NCI-H146 (cell line): ENCODE data around the gene GRN.
"Not testable (repeated sequence)": the region's sequence is repeated elsewhere in the genome, so short reads cannot be mapped to it uniquely, and the experiment has no call there.

Experiments used
- DNase-seq: peaks from one replicate; lab custom pipeline; 2025; lab: John Stamatoyannopoulos, UW

The GRN gene

DNA sequence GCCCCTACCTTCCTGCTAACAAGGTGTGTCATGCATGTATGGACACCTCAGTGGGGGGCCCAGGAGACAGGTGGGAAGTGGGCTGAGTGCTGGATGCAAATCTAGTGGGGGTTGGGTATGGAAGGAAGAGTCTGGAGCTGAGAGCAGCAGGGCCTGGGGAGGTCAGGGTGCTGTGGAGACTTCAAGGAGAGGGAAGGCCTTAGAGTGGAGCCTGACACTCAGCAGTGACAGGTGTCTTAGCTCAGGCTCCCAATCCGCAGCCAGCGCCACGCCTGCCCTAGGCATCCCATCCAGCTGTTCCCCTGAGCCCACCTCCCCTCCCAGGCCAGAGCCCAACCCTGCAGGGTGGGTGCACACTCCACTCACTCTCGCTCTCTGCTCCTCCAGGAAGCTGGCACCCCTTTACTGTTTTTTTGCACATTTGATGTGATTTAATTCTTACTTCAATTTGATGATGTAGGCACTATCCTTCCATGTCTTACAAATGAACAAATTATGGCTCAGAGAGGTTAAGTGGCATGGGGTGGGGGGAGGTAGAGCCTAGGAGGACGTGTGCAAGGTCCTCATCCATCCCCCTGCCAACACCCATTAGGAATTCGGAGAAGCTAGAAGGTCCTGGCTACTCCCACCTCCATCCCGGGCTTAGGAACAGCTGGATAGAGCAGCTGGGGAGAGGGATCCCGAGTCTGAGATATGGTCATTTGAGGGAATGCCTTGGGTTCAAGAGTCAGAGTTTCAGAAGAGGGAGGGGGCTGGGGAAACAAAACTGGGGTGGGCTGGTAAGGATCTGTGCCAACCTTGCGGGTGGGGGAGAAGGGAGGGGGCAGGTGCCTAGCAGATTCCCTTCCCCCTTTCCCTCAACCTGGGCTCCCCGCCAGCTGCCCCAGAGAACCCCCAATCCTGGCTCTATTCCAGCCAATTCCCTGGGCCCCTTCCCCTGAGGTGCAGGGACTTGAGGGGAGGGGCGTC lies 16.5 kb downstream of the GRN start:
- peak; percentile 49 for DNase-seq

- no peak for DNase-seq
These were observed 17.4 kb downstream of the GRN start for GRCh38 chr17:44362459-44362948.

DNA sequence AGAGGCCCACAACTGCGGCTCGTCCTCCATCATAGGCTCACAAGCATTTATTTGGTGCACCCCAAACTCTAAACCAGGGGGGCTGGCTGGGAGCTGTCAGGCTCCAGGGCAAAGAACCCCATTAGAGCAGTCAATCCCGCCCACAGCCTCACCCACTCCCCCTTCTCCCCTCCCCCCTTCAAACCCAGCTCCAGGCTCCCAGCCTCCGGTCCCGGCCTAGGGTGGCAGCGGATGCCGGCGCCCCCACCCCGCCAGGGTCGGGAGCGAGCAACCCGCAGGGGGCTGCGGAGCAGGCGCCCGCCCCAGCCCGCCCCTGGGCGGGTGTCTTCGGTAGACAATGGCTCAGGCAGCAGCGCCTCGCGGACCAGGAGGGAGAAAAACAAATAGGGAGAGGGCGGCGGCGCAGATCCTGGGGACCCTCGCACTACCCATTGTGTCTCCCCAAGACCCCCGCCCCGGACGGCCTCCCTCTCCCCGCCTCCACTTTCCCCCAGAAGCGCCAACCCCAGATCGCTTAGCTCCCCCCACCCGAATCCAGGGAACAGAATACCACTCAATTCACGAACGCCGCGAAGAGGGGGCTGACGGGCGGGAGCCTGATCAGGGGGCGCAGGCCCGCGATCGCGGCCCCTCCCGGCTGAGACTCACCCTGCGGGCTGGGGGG lies 18.0 kb downstream of the GRN start:
- peak; percentile 69 for DNase-seq

DNA sequence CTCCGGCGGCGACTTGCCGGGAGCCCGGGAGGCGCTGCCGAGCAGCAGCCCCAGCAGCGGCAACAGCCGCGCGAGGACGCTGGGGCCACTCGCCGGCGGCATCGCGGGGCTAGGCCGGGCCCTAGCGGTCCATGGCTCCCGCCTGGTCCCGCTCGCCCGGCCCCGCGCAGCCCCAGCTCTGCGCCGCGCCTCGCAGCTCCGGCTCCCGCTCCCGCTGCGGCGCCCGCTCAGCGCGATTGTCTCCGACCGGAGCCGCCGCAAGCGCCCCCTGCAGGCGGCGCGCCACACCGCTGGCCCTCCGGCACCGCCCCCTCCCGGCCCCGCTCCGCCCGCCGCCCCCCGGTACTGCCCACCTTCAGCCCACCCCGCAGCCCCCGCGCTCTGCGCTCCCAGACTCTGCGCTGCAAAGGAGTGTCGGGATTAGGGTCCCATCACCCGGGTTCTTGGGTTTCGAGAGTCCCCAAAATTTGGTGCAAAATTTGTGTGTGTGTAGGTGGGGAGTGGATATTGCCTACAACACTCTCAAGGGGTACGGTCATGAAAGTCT lies 18.6 kb downstream of the GRN start, which contains the start of gene FAM171A2:
Gene FAM171A2, minus strand, starts transcription at position 241 of the 547 bp plus-strand sequence. Its CDS starts 139 bp downstream, at position 102.
- peak; percentile 63 for DNase-seq

DNA sequence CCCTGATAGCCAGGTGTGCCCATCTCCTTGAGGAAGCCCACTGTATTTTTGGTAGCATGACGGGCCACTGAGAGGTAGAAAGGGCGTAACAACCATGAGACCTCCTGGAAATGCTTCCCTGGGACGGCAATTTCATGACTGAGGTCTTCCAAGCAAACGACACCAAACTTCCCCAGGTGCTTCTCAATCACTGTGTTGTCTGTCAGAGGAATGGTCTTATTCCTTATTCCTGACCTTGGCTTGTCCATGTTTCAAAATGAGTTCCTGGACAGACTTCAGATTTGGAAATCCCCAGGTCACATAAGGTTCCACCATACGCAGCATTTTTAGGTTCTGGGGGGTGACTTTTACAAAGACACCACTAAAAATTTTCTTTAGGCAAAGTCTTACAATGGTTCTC lies 19.9 kb downstream of the GRN start:
- DNase-seq, result not testable (repeated sequence)

- no peak for DNase-seq
These were observed 22.3 kb downstream of the GRN start for GRCh38 chr17:44367231-44367979.

- DNase-seq, result not testable (repeated sequence)
These were observed 23.5 kb downstream of the GRN start for GRCh38 chr17:44368391-44369243.

GRCh38 chr17:44369414-44370023 lies 24.4 kb downstream of the GRN start:
- peak; percentile 23 for DNase-seq

DNA sequence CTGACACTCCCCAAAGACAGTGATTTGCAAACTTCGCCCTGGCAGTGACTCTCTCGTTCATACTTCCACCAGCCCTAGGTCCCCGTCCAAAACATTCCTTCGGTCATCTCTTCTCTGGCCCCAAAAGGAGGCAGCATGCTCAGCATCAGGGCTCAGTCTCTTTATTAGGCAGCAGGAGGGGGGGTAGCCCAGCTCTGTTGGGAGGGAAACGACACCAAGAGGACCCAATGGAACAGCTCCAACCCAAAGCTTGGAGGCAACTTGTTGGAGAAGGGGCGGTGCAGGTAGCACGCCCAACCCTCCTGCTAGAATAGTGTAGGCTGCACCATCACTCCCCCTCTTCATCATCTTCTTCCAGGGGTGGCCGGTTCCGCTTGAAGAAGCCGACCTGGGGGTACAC lies 26.9 kb downstream of the GRN start:
- no peak for DNase-seq

GRCh38 chr17:44374306-44375195 lies 29.4 kb downstream of the GRN start:
- peak; percentile 75 for DNase-seq

- DNase-seq, result no peak
These were observed 30.3 kb downstream of the GRN start for GRCh38 chr17:44375196-44376017.

GRCh38 chr17:44376124-44376523 lies 31.0 kb downstream of the GRN start:
- DNase-seq, result no peak

DNA sequence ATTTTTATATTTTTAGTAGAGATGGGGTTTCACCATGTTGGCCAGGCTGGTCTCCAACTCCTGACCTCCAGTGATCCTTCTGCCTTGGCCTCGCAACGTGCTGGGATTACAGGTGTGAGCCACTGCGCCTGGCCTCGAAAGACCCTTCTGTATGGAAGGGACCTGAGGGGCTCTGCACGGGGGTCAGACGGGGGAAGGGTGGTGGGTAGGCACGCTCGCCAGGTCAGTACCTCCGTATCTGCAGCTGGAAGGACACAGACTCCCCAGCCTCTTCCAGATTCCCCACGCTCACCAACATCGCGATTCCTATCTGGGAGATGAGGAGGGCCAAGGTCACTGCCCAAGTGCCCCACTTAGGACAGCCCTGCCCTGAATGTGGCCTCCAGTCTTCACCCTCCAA lies 31.7 kb downstream of the GRN start:
- DNase-seq, result no peak

- DNase-seq, result no peak
These were observed 33.1 kb downstream of the GRN start for GRCh38 chr17:44378171-44378705.

- DNase-seq, result no peak
These were observed 34.8 kb downstream of the GRN start for GRCh38 chr17:44379887-44380286.

DNA sequence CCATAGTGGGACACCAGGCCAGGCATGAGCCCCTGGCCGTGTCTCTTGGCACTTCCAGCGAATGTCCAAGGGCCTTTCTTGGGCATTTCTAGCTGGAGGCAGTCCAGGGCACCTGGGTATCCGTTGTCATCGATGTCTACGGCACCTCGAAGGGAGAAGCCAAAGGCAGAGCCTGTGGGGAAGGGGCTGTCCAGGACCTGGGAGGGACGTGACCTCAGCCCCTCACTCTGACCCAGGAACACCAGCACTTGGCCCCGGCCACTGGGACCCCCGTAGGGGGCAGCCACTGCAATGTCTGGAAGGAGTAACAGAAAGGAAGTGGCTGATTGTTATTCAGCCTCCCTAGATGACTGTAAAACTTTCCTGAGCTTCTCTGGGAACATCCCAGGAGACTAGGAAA lies 35.7 kb downstream of the GRN start:
- DNase-seq, result no peak

- DNase-seq, result no peak
These were observed 36.8 kb downstream of the GRN start for GRCh38 chr17:44381810-44382305.

DNA sequence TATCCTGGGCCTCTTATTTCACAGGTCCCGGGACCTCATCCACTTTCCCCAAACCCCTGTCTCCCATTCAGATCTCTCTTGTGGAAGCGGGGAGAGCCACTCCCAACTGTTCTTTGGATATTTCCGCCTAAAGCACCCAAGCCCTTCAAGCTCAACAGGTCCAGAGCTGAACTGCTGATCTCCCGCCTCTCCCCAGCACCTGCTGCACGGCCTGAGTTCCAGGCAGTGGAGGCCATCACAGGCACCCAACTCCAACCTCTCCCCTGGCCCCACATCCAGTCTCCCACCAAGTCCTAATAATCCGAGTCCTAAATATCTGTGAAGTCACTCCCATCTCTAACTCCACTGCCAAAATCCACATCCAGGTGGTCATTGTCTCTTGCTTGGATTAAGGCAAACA lies 37.8 kb downstream of the GRN start:
- no peak for DNase-seq
